Rectal smooth muscle tissue (tissue), 1 donor: ENCODE data around the gene MEF2A.

ENCODE experiments used
- H3K27ac ChIP-seq: one replicate; pipeline ENCODE4 v1.7.0; 2013; ENCODE audit warnings: low read depth, low read length, inconsistent platforms
- H3K27me3 ChIP-seq: one replicate; pipeline ENCODE4 v1.7.0; 2013; ENCODE audit warnings: low read length; ENCODE audit not compliant: control insufficient read depth, insufficient read depth
- H3K36me3 ChIP-seq: one replicate; pipeline ENCODE4 v1.7.0; 2013; ENCODE audit warnings: low read length; ENCODE audit not compliant: control insufficient read depth, insufficient read depth
- H3K4me1 ChIP-seq: one replicate; pipeline ENCODE4 v1.7.0; 2013; ENCODE audit warnings: low read length; ENCODE audit not compliant: control insufficient read depth, insufficient read depth
- H3K4me3 ChIP-seq: one replicate; pipeline ENCODE4 v1.7.0; 2013; ENCODE audit warnings: low read length
- H3K9ac ChIP-seq: one replicate; pipeline ENCODE4 v1.7.0; 2013; ENCODE audit warnings: low read length

The MEF2A gene

DNA sequence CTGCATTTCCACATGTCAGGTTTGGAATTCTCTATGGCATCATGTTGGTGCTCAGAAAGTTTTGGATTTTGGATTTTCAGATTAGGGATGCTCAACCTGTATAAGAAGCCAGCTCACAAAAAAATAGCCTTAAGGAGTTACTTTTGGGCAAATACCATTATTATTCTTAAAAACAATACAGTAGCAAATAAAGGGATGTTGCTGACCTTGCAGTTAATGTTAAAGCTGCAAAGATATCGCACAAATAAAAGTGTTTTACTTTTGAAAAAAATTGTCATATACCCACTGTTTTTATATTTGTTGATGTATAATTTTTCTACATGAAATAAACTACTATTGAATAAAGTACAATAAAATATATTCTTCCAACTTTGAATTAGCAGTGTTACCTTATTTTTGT, 107.3 kb downstream of the MEF2A start:
- Histone ChIP-seq H3K4me1 (peaks cover 6% of the 10 kb centered on the region), H3K9ac (no peak overlapping the region), H3K36me3 (no peaks in the 10 kb centered on the region), H3K27me3 (no peaks in the 10 kb centered on the region), H3K27ac (no peak overlapping the region), H3K4me3 (no peak overlapping the region)

DNA sequence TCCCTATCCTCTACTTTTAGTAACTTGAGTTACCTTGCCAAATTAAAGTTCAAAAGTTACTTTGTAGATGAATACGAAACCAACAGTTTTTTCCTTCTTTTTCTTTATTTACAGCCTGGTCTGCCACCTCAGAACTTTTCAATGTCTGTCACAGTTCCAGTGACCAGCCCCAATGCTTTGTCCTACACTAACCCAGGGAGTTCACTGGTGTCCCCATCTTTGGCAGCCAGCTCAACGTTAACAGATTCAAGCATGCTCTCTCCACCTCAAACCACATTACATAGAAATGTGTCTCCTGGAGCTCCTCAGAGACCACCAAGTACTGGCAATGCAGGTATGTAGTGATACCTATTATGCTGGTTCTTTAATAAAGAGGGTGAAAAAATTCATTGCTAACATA, 108.5 kb downstream of the MEF2A start:
- Histone ChIP-seq H3K9ac (no peak overlapping the region), H3K27me3 (no peaks in the 10 kb centered on the region), H3K4me1 (peaks cover 4% of the 10 kb centered on the region), H3K4me3 (no peak overlapping the region), H3K27ac (no peak overlapping the region), H3K36me3 (no peaks in the 10 kb centered on the region)

DNA sequence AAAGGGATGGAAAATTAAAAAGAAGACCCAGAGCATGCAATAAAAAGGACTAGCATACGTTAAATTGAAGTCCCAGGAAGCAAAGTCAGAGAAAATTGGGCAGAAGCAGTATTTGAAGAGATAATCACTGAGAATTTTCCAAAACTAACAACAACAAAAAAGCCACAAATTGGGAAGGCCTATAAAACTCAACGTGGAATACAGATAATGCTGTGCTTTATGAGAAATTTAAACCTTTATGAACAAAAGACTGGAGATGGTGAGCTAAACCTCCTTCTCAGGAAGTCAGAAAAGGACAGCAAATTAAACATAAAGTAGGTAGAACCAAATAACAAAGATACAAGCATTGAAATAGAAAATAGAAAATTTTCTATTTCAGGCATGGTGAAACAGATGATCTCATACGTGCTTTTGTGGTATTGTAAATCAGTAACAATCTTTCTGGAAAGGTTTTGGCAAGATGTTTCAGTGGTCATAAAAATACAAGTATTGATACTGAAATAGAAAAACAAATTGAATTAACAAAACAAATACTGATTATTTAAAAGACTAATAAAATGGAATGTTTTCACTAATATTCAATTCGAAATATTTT, 111.9 kb downstream of the MEF2A start:
- H3K27ac ChIP-seq = peak overlapping the region; percentile 63
- H3K9ac ChIP-seq = no peak overlapping the region
- H3K36me3 ChIP-seq = no peaks in the 10 kb centered on the region
- no peaks in the 10 kb centered on the region for H3K27me3 ChIP-seq
- H3K4me1 ChIP-seq = peaks cover 9% of the 10 kb centered on the region
- no peak overlapping the region for H3K4me3 ChIP-seq

DNA sequence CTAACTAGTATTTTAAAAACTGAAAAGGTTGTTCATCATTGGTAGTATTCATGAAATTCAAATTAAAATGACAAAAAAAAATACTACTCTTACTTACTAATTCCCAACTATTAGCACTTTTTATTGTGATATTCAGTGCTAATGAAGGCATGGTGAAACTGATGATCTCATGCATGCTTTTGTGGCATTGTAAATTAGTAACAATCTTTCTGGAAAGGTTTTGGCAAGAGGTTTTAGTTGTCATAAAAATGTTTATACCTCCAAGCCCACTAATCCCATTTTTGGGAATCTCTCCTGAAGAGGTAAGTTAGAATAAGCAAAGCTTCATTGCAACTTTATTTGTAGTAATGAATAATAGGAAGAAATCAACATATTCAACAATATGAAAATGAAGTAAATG, 114.5 kb downstream of the MEF2A start:
- H3K27ac ChIP-seq = peak overlapping the region; percentile 57
- H3K4me3 ChIP-seq = no peak overlapping the region
- peaks cover 3% of the 10 kb centered on the region for H3K36me3 ChIP-seq
- H3K27me3 ChIP-seq = no peaks in the 10 kb centered on the region
- peaks cover 9% of the 10 kb centered on the region for H3K4me1 ChIP-seq
- H3K9ac ChIP-seq = no peak overlapping the region

DNA sequence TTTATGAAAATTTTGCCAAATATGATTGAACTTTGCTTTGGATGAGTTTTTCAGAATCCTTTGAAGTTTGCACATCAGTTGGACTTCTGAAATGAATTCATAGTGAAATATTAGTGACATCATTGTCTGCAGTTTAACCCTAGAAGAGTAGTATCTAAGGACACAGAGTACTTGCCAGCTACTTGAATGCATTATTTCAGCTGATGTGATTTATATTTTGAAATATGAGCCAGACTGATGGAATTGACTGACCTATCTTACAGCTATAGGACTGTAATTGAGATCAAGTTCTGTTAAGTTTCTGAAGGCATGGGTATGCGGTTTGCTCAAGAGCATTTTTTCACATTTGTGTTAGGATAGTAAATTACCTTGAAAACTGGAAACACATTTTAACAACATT, 116.2 kb downstream of the MEF2A start:
- peaks cover 9% of the 10 kb centered on the region for H3K4me1 ChIP-seq
- H3K27ac ChIP-seq = peak overlapping the region; percentile 38
- H3K4me3 ChIP-seq = no peak overlapping the region
- no peak overlapping the region for H3K9ac ChIP-seq
- no peaks in the 10 kb centered on the region for H3K27me3 ChIP-seq
- H3K36me3 ChIP-seq = peaks cover 3% of the 10 kb centered on the region

DNA sequence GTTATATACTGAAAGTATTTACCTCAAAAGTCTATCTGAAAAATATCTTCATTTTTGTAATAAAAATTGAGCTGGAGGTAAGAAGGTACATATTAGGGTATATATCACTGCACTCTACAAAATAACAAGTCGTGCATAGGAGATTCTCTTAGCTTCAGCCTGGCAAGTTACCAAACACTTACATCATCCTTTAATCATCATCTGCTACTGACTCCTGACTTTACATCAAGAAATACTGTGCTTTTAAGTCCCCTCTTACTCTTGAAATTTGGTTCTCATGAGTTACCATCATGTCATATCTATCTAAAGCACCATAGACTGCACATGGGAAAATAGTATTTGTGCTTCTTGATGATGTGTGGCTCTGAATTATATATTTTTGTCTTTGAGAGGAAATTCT, 116.7 kb downstream of the MEF2A start:
- Histone ChIP-seq H3K27me3 (no peaks in the 10 kb centered on the region), H3K9ac (no peak overlapping the region), H3K27ac (peak overlapping the region; percentile 38), H3K4me1 (peaks cover 9% of the 10 kb centered on the region), H3K36me3 (peaks cover 3% of the 10 kb centered on the region), H3K4me3 (no peak overlapping the region)

DNA sequence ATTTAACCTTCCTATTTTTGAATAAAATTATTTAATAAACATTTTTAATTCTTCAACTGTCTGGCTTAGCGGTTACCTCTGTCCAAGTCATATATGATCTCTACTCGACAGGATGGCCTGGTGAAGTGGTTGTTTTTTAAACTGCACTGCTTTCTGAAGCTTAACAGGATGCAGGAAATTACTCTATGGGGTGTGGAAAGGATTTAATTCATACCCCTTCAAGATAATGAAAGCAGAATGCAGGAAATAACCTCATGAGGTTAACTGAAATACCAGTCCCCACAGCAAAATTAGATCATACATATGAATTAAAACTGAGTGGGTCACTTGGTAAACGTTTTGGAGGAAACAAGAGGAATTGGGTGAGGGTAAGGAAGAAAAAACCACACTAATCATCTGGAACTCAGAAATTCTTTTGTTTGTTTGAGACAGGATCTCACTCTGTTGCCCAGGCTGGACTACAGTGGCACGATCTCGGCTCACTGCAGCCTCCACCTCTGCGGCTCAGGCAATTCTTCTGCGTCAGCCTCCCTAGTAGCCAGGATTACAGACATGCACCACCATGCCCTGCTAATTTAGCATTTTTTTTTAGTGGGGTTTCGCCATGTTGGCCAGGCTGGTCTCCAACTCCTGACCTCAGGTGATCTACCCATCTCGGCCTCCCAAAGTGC, 117.4 kb downstream of the MEF2A start:
- no peak overlapping the region for H3K9ac ChIP-seq
- H3K27me3 ChIP-seq = no peaks in the 10 kb centered on the region
- peaks cover 6% of the 10 kb centered on the region for H3K4me1 ChIP-seq
- H3K27ac ChIP-seq = no peak overlapping the region
- peaks cover 3% of the 10 kb centered on the region for H3K36me3 ChIP-seq
- H3K4me3 ChIP-seq = no peak overlapping the region

DNA sequence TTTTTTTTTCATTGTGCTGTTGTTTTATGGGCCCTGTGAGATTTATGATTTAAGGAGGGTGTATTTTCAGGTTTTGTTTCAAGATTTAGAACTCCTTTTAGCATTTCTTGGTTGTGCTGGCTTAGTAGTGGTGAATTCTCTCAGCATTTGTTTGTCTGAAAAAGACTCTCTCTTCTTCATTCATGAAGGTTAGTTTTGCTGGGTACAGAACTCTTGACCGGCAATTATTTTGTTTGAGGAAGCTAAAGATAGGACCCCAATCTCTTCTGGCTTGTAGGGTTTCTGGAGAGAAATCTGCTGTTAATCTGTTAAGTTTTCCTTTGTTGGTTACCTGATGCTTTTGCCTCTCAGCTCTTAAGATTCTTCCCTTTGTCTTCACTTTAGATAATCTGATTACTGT, 120.5 kb downstream of the MEF2A start:
- Histone ChIP-seq H3K4me1 (peaks cover 6% of the 10 kb centered on the region), H3K4me3 (no peak overlapping the region), H3K9ac (no peak overlapping the region), H3K36me3 (peaks cover 5% of the 10 kb centered on the region), H3K27me3 (no peaks in the 10 kb centered on the region), H3K27ac (no peak overlapping the region)

DNA sequence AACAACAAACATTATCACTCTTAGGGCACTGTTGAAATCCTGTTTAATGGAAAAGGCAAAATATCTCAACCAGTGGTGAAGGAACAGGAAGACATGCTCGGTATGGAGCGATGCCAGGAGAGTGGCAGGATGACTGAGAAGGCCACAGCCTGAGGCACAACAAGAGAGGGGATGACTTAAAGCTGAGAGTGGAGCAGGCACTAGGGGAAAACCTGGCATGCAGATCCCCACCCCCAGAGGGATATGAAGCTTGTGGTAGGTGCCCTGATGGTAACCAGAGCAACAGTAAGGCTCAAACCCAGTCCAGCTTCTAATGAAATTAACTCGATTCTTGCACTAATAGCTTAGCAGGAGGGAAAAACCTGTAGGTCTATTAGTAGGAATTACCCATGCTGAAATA, 127.0 kb downstream of the MEF2A start:
- Histone ChIP-seq H3K4me1 (no peaks in the 10 kb centered on the region), H3K27me3 (no peaks in the 10 kb centered on the region), H3K4me3 (no peak overlapping the region), H3K9ac (no peak overlapping the region), H3K27ac (no peak overlapping the region), H3K36me3 (peaks cover 8% of the 10 kb centered on the region)

DNA sequence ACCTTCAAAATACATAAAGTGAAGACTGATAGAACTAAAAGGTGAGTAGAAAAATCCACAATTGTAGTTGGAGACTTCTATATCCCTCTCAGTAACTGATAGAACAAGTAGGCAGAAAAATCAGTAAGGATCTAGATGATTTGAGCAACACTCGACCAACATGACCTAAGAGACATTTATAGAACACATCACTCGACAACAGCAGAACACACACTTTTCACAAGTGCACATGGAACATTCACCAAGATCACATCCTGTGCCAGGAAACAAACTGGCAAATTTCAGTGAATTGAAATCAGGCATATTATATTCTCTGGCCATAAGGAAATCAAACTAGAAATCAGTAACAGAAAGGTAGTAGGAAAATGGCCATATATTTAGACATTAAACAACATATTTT, 130.3 kb downstream of the MEF2A start:
- peaks cover 6% of the 10 kb centered on the region for H3K36me3 ChIP-seq
- H3K4me3 ChIP-seq = no peak overlapping the region
- H3K4me1 ChIP-seq = no peaks in the 10 kb centered on the region
- H3K27ac ChIP-seq = no peak overlapping the region
- no peak overlapping the region for H3K9ac ChIP-seq
- H3K27me3 ChIP-seq = no peaks in the 10 kb centered on the region

DNA sequence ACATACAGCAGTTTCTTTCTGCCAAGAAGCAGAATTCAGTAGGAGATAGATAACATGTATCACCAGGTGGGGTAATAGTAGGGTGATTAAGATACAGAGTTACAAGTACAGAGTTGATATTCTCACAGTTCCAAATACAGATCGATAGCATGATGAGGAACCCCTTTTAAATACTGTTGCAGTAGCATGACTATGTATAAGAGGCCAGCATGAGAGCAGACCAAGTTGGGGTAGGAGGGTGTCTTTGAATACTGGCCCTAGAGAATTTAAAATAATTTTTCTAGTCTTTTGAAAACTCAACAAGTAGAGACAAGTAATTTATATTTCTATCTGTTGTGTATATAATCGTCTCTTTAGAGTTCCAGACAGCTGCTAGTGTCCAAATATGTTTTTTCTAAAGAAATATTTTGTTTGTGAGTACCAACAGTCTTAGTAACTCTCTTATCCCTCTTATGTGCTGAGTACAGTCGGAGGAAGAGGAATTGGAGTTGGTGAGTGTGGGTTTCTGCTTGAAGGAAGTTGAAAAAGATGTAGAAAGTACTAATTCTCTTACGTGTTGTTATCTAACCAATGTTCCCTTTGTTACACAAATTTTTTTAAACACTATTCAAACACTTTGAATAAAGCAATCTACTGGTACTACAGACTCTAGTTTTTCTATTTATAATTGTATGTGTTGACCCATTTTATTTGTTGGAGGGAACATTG, 137.3 kb downstream of the MEF2A start:
- peaks cover 11% of the 10 kb centered on the region for H3K4me1 ChIP-seq
- H3K4me3 ChIP-seq = no peak overlapping the region
- peaks cover 1% of the 10 kb centered on the region for H3K36me3 ChIP-seq
- H3K27ac ChIP-seq = peak overlapping the region; percentile 78
- no peaks in the 10 kb centered on the region for H3K27me3 ChIP-seq
- H3K9ac ChIP-seq = no peak overlapping the region

DNA sequence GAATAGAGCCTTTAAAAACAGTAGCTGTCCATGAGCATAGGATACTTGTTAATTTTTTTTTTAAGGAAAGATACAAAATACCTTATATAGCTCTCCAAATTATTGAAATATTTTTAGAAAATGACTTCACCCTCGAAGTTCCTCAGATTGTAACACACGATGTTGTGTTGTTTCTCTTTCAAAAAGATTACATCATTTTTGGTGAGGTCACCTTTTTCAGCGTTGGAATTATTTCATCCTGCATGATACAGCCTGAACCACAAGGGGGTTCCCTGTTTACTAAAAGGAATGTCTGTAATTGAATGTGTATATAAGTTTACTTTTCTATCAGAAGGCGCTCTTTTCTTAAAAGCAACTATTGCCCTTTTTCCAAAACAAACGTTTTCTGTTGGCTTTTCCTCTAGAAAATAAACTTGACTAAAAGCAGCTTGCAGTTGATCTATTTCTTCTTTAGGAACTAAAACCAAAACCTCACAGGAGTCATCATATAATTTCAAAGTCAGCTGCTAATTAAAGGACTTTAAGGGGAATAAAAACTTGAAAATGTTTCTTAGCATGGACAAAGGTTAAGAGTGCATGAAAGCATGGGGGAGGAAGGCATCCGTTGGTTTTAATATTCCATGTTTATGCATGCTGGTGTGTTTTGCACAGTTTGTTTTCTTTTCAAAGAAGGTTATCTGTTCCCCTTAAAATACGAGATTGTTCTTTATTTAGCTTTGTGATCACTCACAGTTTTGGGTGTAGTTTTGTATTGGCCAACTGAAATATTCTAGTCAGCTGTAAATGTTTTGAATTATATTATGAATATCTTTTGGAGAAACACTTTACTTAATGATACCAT, 138.0 kb downstream of the MEF2A start:
- Histone ChIP-seq H3K36me3 (peaks cover 2% of the 10 kb centered on the region), H3K9ac (no peak overlapping the region), H3K4me1 (peaks cover 18% of the 10 kb centered on the region), H3K4me3 (no peak overlapping the region), H3K27me3 (no peaks in the 10 kb centered on the region), H3K27ac (peak overlapping the region; percentile 78)
